Endometrial microvascular endothelial cells (primary cell): ENCODE results near the gene RFXANK. TPM values are rescaled to one million over a fixed set of nuclear protein-coding genes. Genes with fewer than 3 reads are reported as not detected.
"Not testable (repeated sequence)": the region's sequence is repeated elsewhere in the genome, so short reads cannot be mapped to it uniquely, and the experiment has no call there.

Experiments used
- in situ Hi-C: cut with HindIII; loops from 2 replicates; pipeline ENCODE4 v1.10.0; 2017; ENCODE audit warnings: low sequenced_read_pairs, low pct_unique_long_range_greater_than_20kb; ENCODE audit errors: inconsistent ontology term
- total RNA-seq: library from RNA; depleted of rRNA; stranded (reverse); fragments of >200 nt; gene quantifications from one replicate; pipeline ENCODE4 v1.2.3, GENCODE V29; 2015; ENCODE audit errors: inconsistent ontology term

RFXANK gene
- total RNA-seq, 1 donor from 2014 or later, result 72.9 TPM

DNA sequence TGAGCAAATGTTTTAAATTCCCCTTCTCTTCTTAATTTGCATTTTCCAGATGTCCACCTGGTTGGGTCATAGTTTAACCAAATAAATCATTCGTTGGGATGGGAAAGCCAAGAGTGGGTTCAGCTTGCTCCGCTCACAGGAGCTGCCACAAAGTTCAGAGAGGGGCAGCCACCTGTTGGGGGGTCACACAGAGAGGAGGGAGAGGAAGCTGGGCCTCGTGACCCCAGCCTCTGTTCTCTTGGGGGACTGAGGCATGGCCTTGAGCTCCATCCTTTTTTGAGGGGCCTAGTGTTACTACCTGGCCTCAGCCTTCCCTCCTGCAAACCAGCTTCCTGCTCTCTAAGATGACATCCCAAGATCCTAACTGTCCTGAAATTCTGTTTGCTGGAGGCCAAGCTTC lies 24.4 kb upstream of the RFXANK start:
- in situ Hi-C loops, result no loop called here

DNA sequence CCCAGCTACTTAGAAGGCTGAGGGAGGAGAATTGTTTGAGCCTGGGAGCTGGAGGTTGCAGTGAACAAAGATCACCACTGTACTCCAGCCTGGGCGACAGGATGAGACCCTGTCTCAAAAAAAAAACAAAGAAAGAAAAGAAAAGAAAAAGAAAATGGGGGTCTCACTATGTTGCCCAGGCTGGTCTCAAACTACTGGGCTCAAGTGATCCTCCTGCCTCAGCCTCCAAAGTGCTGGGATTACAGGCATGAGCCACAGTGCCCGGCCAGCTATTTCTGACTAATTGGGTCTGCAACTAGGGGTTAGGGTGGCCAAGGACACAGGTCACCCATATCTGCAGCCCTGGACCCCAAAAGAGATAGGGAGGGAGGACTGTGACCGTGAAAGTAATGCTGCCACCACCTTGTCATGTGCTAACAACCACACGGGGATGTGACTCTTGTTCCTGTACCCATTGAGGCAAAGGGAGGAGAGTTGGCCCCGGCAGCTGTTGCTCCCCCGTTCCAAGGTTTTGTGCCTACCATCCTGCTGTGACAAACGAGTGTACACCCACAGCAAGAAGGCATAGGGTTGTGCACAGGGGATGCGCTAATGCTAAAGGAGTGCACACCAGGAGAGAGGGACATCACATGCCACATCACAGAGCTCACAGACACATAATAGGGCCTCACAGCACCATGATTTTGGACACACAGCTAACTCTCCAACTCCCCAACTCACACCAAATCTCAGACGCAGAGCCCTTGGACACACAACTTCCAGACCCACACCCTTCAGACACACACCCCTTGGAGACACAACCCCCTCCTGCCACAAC lies 22.6 kb upstream of the RFXANK start:
- in situ Hi-C loops, result no loop called here

DNA sequence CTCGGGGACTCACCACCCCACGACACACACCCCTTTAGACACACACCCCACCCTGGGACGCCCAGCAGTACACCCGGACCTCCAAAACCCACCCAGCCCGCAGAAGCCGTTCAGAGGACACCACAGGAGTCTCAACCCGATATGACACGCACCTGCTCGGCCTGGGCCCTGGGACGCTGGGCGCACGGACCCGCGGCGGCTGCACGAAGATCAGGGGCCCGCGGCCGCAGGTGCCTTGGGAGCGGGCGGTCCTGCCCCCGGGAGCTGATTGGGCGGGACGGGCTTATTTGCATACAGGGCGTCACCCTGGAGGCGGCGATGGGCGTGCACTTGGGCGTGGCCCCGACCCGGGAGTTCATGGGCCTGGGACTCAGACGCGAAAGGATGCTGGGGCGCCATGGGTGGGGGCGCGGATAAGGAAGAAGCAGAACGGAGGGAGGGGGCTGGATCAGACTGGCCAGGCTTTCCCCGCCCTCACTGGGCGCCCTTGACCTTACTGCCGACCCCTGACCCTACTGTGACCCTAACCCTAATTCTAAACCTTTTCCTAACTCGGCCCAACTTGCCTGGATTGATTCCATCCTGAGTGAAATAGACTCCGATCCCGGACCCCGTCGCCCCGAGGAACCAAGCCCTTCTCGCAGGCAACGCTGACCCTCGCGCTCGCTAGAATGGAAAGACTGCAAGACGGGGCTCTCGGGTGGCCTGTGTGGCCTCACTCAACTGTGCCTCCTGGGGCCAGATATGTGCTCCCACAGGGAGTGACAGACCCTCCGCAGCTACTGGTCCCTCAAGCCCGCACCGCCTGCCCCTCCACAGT lies 21.8 kb upstream of the RFXANK start, which contains the start of gene MEF2B:
MEF2B (minus strand) TSS at position 211 of the 820 bp plus-strand sequence. CDS start 19,528 bp downstream, outside the sequence.
- in situ Hi-C loops, result no loop called here

DNA sequence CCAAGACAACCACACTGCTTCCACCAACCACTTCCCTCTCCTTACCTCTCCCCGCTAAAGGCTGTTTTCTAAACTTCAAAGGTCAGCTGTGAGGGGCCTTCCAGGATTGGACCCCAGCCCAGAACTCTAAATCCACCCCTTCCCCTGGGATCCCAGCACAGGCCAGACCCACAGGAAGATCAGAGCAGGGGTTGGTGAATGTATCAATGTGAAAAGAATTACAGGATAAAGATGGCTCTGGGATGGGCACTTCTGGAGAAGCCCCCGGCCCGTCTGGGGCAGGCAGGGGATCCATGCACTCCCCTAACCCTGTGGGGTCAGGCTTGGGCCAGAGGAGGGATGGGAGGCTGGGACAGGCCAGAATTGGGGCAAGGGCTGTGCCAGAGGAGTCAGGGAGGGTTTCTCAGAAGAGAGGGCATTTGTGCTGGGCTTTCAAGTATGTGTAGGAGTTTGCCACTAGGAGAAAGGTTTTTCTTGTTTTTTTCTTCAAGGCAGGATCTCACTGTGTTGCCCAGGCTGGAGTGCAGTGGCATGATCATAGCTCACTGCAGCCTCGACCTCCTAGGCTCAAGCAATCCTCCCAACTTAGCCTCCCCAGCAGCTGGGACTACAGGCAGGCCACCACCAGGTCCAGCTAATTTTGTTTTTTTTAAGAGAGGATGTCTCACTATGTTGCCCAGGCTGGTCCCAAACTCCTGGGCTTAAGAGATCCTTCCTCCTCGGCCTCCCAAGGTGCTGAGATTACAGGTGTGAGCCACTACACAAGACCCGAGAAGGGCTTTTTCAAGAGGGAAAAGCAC lies 21.0 kb upstream of the RFXANK start:
- in situ Hi-C loops, result no loop called here

DNA sequence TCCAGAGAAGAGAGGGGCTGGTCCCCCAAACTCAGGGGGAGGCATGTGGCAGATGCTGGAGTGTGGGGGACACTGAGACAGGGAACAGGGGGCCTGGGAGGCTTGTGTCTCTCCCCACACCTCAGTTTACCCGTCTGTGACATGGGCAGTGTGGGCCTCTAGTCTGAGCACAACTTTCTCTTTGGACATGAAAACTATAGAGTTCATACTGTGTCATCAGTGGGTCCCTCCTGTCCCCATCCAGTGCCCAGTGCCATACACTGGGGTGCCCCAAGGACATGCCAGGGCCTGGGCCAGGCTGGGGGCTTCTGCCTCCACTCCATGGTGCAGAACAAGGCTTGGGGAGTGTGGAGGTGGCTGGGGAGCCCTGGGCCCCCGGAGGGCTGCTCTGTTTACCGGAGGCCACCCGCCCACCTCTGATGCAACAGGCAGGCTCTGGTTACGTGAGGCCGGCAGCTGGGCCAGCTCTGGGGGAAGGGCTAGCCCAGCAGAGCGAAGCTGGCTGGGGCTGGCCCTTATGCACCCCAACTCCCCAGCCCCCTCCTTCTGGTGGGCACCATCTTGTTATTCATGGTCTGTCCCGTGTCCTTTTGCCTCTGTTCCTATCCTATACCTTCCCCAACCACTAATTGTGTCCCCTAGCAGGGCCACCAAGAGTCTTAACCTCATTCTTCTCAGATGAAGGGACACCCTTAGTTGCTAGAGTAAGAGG lies 20.1 kb upstream of the RFXANK start:
- in situ Hi-C loops, result no loop called here

DNA sequence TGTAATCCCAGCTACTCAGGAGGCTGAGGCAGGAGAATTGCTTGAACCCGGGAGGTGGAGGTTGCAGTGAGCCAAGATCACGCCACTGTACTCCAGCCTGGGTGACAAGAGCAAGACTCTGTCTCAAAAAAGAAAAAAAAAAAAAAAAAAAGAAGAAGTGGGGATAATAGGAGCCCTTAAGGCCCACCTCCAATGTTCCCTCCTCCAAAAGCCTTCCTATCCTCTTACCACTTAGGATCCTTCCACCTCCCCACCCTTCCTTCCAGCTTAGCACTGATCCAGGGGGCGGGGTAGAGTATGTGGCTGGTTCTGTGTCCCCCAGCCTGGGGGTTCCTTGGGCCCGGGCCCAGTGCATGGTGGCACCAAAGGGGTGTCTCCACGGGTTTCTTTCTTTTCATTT lies 18.8 kb upstream of the RFXANK start:
- in situ Hi-C loops, result not testable (repeated sequence)

- in situ Hi-C loops, result no loop called here
Measured at GRCh38 chr19:19176950-19177349, 15.1 kb upstream of the RFXANK start.

DNA sequence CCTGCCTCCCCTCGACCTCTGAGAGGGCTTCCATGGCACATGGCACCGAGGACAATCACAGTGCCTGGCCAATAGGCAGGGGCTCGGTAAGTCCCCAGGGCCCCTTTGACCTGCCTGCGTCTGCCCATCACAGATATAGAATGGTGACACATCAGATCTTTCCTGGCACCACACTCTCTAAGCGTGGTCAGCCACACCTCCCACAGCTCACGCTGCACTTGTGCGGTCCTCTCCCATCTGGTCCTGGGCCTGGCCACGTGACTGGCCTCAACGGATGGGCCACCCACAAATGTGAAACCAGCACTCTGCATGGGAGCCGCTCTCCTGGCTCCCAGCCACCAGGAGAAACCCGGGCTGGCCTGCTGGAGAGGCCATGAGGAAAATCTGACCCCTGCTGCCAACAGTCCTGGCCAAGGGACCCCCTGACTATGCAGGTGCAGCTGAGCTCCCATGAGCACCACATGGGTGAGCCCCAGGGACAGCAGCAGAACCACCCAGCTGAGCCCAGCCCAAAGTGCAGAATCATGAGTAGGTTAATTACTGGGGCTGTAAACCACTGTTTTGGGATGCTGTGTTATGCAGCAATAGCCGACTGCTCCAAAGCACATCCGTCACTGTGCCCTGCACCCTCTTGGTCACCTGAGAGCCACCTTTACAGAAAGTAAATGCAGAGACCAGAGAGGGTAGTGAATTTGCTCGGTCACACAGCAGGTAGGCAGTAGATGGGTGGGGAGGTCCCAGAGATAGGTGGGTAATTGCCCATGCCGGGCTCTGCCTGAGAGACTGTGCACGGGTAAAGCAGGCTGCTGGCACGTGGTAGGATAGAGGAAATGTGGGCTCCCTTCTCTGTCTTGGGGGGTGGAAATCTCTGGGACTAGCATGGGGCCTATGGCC lies 12.3 kb upstream of the RFXANK start:
- in situ Hi-C loops, result no loop called here

- in situ Hi-C loops, result no loop called here
Measured at GRCh38 chr19:19181488-19181998, 10.5 kb upstream of the RFXANK start.

GRCh38 chr19:19185853-19186740 lies 6.0 kb upstream of the RFXANK start:
- in situ Hi-C loops, result no loop called here

DNA sequence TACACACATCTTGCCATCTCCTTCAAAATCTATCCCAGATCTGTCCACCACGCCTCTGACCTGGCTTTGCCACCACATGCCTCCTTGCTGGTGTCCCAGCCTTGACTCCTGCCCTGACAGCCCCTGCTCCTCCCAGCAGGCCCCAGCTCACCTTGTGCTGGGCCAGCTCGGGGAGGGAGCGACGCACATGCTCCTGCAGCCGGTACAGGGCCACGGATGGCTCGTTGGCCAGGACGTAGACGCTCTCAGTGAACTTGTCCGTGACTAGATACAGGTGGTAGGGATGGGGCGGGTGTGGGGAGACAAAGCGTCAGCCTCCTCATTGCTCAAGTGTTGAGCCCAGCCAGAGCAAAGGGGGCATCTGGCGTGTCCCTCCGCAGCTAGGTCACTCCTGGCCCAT lies 5.3 kb upstream of the RFXANK start:
- in situ Hi-C loops, result no loop called here

- in situ Hi-C loops, result no loop called here
Measured at GRCh38 chr19:19191768-19192077, 335 bp upstream of the RFXANK start.

DNA sequence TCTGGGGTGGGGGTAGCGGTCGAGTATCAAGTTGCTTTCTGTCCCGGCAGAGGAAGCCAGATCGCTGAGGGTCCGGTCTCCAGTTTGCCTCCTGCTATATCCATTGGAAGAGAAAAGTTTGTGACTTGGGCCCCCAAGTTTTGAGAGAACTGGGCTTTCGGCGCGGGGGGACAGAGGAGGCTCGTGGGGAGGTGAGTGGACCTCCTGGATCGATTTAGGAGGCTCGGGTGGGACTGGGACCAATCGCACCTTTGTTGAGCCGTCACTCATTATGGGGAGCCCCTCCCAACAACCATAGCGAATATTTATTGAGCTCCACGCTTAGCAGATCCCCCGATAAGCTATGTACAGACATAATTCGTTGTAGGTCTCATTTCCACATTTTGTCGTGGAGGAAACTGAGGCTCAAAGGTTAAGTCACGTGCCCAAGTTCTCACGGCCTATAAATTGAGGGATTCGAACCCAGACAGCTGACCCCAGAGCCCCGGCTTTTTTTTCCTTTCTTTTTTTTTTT lies 909 bp downstream of the RFXANK start:
- in situ Hi-C loops, result no loop called here

- in situ Hi-C loops, result no loop called here
Measured at GRCh38 chr19:19193926-19194325, 1.9 kb downstream of the RFXANK start.

DNA sequence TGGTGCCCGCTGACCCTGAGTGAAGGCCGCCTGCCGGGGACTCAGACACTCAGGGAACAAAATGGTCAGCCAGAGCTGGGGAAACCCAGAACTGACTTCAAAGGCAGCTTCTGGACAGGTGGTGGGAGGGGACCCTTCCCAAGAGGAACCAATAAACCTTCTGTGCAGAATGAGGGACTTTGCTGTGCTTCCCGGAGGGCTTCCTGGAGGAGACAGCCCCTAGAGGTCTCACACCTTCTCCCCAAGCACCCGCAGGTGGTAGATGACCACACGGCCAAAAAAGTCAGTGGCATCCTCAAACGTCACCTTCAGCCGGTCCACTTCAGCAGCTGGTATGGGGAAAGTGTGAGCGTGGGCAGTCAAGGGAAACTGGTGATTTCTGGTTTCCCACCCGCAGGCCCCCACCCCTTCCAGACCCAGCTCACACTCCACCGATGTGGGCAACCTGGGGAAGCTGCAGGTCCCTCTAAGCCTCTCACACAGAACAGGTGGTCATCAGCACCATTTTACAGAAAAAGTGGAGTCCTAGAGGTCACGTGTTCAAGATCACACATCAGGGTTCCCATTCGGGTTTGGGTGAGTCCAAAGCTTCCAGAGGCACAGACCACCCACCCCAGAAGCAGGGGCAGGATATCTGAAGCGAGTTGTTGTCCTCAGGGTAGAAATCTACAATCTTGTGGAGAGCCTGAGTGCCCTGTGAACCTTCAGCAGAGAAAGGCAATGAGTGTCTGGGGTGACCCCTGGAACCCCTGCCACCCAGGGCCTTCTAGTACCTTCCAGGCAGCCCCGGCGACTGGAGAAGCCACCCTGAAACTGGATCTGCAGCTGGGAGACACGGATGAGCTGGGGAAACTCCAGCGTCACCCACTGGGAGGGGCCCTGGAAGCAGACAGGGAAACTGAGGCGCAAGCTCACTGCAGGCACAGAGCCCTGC lies 9.9 kb downstream of the RFXANK start:
- in situ Hi-C loops, result no loop called here

DNA sequence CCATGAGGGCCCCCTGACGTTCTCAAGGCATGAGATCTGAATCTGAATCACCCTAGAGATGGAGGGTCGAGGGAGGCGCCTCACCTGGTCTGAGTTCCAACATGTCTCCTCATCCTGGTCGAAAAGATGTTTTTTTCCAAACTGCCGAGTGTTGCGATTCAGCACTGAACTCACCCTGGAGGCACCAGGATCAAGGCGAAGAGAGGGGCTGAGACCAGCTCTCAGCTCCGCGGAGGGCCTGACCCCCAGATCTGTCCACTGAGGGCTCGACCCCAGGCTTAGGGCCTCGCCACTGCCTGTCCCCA lies 10.6 kb downstream of the RFXANK start:
- in situ Hi-C loops, result no loop called here
